Coronary artery (tissue), 2 donors: ENCODE results near the gene KCNQ1.

ENCODE experiments used
- DNase-seq: peaks from one replicate; pipeline ENCODE4 v3.0.0-alpha.2; 2017; ENCODE audit warnings: low spot score
- H3K27ac ChIP-seq, 2 donors: fragments of 200-600 bp; sonication (generic); one replicate each; pipeline ENCODE4 v1.5.1; 2016 to 2019
- H3K4me3 ChIP-seq: fragments of 200-600 bp; sonication (generic); 2 replicates; pipeline ENCODE4 v1.5.1; 2016; ENCODE audit warnings: mild to moderate bottlenecking, moderate library complexity
- CTCF ChIP-seq: fragments of 200-600 bp; sonication (generic); IDR thresholded peaks from one replicate; pipeline ENCODE4 v1.5.1; 2019; ENCODE audit warnings: antibody characterized with exemption

Gene KCNQ1

GRCh38 chr11:2717561-2718325 is 272.9 kb downstream of the KCNQ1 start:
- Histone ChIP-seq H3K4me3 (no peak overlapping the region), H3K27ac (no peak overlapping the region)
- no peak for DNase-seq
- no peak for TF ChIP-seq CTCF

- no peak for TF ChIP-seq CTCF
- DNase-seq, result no peak
- H3K27ac ChIP-seq, result no peak overlapping the region
- H3K4me3 ChIP-seq, result no peak overlapping the region
Observed at GRCh38 chr11:2718817-2719438, 274.1 kb downstream of the KCNQ1 start.

GRCh38 chr11:2719831-2720590 is 275.2 kb downstream of the KCNQ1 start:
- DNase-seq, result no peak
- no peak overlapping the region for H3K27ac ChIP-seq
- TF ChIP-seq CTCF, result no peak
- H3K4me3 ChIP-seq, result no peak overlapping the region

GRCh38 chr11:2721210-2721916 is 276.6 kb downstream of the KCNQ1 start:
- H3K27ac ChIP-seq, result no peak overlapping the region
- no peak overlapping the region for H3K4me3 ChIP-seq
- no peak for TF ChIP-seq CTCF
- DNase-seq, result no peak

- Histone ChIP-seq H3K27ac (no peak overlapping the region), H3K4me3 (no peak overlapping the region)
- no peak for DNase-seq
- TF ChIP-seq CTCF, result no peak
Observed at GRCh38 chr11:2722955-2723354, 278.1 kb downstream of the KCNQ1 start.

GRCh38 chr11:2724104-2724503 is 279.3 kb downstream of the KCNQ1 start:
- H3K4me3 ChIP-seq, result no peak overlapping the region
- DNase-seq, result no peak
- TF ChIP-seq CTCF, result no peak
- no peak overlapping the region for H3K27ac ChIP-seq
